LNCAP (cell line): ENCODE data around the gene RPS15.

Experiments
- TF ChIP-seq, protein P1 (sequence below): fragments of 450-650 bp; IDR thresholded peaks from 2 replicates; pipeline ENCODE4 v1.5.1; 2017; ENCODE audit warnings: mild to moderate bottlenecking

RPS15 gene

DNA sequence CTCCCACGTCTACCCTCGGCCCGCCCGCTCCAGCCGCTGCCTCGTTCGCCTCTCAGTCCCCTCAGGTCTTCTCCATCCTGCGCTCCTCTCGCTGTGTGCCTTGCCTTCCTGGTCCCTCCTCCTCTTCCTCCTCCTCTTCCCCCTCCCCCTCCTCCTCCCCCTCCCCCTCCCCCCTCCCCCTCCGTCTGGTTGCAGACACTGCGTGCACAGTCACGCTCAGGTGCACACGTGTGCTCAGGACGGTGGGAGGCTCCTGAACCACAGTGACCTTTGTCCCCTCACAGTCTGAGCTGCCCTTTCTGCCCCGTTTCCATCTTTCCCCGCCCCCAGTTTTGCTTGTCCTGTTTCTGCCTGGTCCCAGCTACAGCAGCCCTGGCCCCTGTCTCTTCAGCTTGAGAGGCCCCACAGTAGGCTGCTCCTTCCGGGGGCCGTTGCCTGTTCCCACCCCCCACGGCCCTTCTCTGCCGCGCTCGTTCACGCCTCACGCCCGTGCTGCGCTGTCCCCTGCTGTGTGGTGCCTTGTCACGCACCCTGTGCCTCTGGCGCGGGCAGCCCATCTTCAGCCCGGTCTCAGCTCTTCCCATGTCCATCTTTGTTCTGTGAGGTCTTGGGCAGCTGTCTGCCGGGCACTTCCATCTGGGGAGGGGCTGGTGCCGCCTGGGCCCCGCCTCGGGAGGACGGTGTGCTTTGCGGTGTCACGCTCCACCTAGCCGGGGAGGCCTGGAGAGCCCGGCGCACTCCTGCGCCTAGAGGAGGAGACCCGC, 13.8 kb upstream of the RPS15 start:
- TF ChIP-seq, protein P1, sequence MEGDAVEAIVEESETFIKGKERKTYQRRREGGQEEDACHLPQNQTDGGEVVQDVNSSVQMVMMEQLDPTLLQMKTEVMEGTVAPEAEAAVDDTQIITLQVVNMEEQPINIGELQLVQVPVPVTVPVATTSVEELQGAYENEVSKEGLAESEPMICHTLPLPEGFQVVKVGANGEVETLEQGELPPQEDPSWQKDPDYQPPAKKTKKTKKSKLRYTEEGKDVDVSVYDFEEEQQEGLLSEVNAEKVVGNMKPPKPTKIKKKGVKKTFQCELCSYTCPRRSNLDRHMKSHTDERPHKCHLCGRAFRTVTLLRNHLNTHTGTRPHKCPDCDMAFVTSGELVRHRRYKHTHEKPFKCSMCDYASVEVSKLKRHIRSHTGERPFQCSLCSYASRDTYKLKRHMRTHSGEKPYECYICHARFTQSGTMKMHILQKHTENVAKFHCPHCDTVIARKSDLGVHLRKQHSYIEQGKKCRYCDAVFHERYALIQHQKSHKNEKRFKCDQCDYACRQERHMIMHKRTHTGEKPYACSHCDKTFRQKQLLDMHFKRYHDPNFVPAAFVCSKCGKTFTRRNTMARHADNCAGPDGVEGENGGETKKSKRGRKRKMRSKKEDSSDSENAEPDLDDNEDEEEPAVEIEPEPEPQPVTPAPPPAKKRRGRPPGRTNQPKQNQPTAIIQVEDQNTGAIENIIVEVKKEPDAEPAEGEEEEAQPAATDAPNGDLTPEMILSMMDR: no peak

DNA sequence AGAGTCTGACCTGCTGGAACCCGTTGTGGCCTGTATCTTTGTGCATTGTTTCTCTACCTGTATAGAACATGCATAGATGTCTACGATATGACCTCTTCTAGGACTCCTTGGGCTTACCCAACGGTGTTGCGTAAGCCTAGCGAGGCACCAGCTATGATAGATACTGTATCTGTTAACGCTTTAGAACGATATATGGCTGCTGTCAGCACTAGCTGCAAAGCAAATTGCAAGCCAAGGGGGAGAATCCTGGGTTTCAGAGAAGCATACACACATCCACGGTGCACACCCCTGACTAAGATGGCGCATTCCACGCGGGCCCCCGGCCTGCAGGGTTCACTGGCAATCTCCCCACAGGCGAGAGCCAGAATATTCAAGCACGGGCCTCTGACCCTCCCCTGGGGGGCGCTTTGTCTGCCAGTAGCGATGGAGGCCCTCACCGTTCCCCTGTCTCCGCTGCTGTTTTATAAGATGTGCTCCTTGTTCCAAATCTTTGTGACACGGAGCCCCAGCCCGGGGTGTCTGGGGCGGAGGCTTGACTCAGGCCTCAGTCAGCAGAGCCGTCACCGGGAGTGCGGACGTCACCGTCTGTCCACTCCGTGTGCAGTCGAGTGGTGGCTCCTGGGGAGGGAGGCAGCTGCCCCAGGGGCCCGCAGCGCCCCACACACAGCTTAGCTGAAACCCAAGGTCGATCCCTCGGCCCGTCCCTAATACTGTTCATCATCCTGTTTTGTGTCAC, 12.9 kb upstream of the RPS15 start:
- TF ChIP-seq, protein P1: no peak

DNA sequence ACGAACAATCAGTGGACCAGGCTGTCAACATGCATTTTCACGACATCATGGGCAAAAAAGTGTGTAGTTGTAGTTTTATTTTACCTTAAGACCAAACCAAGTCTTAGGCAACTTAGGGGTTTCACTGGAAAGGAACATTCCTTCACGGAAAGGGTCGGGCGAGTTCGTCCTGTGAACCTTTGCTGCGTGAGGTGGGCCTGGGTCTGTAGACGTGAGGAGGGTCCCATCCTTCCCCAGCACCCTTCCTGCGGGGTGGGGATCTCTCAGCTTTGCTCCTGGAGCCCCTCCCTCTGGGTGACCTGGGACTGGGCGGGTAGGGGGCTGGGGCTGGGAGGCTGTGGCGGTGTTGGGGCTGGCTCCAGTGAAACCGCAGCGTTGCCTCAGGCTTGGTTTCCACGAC, 12.3 kb upstream of the RPS15 start:
- TF ChIP-seq, protein P1: no peak

DNA sequence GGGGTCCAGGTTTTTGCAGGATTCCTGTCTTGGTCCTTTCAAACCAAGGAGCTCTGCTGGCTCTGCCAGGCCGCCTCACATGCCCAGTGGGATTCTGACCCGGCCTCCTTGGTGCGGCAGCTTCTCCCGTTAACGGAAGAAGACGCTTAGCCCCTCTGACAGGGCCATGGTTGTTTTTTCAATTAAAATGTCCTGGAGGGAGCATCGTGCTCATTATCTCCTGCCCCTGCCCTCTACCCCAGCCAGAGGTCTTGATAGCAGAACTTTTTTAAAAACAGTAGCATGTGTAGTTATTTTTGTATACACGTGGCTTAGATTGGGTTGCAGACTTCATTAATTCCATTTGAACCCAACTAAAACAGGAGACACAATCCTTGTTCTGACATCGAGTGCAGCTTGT, 11.5 kb upstream of the RPS15 start:
- TF ChIP-seq, protein P1: no peak

DNA sequence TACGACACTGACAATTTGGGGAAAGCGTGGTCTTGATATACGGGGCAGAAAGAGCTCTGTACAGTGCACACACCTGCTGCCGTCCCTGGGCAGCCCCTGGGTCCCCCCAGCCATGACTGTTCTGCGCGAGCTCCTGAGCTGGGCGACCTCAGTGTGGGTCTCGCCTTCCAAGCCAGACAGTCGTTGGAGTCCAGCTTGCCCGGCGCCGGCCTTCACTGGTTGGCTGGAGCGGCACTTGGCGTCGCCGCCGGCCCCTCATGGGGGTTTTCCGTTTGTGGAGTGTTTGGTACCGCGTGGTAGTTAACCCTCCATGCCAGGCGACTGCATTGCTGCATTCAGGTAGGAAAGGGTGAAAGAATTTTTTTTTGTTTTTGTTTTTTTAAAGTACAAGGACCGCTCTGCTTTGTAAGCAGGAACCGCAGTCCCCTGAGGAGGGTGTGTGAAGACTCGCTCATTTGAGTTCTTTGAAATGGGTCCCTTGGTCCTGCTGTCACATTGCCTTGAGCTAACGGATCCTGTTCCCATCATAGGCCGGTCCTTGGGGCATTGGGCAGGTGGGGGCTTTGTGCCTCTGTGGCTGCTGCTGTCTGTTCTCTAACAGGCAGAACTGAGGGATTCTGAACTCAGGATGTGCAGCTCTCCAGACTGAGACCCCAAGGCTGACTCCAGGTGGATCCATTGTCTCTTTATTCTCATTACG, 10.8 kb upstream of the RPS15 start:
- TF ChIP-seq, protein P1: no peak

DNA sequence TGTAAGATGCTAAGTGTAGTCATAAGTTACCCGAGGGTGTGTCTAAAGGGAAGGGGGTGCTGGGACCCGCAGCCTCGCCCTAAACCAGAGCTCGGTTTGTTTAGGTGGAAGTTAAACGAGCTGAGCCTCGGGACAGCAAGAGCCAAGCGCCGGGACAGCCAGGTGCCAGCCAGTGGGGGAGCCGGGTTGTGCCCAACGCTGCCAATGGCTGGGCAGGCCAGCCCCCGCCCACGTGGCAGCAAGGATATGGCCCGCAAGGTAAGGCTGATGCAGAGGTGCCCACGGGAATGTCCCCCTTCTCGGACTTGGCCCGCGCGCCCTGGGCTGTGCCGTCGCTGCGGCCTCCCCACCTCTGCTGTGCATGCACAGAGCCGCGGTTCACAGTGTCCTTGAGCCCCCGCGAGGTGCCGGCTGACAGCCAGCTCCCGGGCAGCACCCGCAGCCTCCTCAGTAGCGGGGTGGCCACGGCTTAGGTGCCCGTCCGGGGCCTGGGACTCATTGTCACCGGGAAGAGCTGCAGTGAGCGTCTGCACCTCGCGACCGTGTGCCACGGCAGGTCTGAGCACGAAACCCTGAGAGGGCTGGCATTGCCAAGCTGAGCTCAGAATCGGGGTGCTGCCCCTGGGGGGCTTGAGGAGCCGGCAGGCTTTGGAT, 9.3 kb upstream of the RPS15 start:
- TF ChIP-seq, protein P1: no peak

DNA sequence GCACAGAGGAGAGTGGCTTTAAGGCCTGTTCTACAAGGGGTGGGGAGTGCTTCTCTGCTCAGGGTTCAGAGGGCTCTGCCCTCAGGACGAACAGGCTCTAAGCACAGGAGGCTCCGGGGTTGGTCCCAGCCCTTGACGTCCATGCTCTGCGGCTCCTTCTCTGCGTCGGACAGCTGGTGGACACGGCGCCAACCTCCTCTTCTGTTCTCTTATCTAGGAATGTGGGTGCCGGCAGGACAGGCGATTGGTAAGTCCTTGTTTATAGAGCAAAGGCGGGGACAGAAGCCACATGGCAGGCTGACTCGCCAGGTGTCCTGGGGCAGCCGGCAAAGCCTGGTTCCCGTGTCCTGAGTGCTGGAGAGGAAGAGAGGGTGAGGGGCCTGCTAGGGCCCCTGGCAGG, 8.4 kb upstream of the RPS15 start:
- TF ChIP-seq, protein P1: no peak
